ENCODE results near the gene DGKI. TPM values are rescaled to one million over a fixed set of nuclear protein-coding genes. Genes with fewer than 3 reads are reported as not detected.

Gene DGKI
- total RNA-seq, 2 donors from 2014 or later, result 17.8 to 18.2 TPM

DNA sequence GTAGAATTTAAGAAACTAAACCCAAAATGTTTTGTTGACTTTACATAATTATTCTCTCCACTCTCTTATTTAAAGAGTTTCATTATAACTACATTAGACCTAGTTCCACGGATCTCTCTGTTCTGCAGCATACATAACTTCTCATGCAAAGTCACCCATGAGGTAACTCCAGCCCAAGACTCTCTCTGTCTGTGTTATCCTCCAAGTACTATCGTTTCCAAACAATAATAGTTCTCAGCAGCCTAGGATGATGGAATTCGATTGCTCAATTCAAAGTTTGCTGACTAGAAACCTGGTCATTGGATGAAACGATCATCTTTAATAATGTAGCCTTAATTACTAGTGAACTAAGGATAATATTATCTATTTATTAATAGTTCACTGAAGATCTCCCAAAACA is 300.1 kb downstream of the DGKI start:
- ATAC-seq (replicated peaks in 1 of 2) (no peak), DNase-seq (no peak)
- Mint-ChIP-seq H3K36me3 (ENCODE audit: insufficient read depth in 2 of 2) (no peaks in the 10 kb centered on the region), H3K27me3 (ENCODE audit: low read depth) (no peaks in the 10 kb centered on the region), H3K4me3 (no peak overlapping the region), H3K27ac (no peak overlapping the region), H3K9me3 (no peaks in the 10 kb centered on the region), H3K4me1 (ENCODE audit: low read depth) (no peaks in the 10 kb centered on the region)

DNA sequence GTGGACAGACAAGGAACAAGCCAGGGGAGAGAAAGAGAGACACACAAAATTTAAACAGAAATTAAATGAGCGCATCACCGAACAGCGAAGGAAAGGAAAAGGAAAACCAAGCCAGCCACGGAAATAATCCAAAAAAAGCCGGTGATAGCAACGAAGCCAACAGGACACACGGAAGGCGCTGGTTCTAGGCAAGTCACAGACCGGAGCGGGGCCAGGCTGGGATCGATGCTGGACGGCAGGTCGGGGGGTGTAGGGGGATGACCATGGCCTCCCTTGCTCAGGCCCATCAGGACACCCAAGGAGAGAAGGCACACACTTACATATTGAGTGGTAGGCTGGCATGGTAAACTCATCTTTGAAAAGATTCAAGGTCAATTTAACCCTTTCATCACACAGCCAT is 300.8 kb downstream of the DGKI start:
- H3K9me3 Mint-ChIP-seq, result no peaks in the 10 kb centered on the region
- ATAC-seq (replicated peaks in 1 of 2) (no peak), DNase-seq (no peak)
- H3K4me1 Mint-ChIP-seq (ENCODE audit: low read depth), result no peaks in the 10 kb centered on the region
- H3K27ac Mint-ChIP-seq, result no peak overlapping the region
- H3K27me3 Mint-ChIP-seq (ENCODE audit: low read depth), result no peaks in the 10 kb centered on the region
- H3K36me3 Mint-ChIP-seq (ENCODE audit: insufficient read depth in 2 of 2), result no peaks in the 10 kb centered on the region
- no peak overlapping the region for H3K4me3 Mint-ChIP-seq

DNA sequence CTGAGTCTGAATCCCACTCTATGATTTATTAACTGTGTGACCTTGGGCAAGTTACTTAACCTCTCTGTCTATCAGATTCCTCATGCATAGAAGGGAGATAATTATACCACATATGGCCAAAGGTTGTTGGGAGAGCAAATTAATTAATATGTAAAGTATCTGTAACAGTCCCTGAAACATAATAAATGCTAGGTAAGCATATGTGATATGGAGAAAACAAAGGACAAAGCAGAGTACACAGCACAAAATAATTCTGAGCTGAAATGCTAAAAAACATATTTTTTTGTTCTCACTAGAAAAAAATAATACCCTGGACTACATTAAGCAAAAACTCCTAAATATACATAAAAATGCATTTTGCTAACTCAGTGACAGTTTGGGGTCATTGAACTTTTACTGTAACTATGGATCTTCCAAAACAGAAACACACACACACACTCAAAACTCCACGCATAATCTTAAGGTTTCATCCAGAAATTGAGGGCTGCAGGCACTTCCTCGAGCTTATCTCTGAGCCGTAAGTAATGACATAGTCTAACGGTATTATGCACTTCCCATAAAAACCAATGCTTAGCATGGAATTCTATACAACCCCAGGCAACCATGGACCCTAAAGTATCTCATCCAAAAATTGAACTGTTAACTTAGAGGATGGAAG is 301.6 kb downstream of the DGKI start:
- Mint-ChIP-seq H3K9me3 (peaks cover 0 to 1% of the 10 kb centered on the region in 2 donors), H3K4me1 (ENCODE audit: low read depth) (no peaks in the 10 kb centered on the region), H3K36me3 (ENCODE audit: insufficient read depth in 2 of 2) (no peaks in the 10 kb centered on the region), H3K4me3 (no peak overlapping the region), H3K27me3 (ENCODE audit: low read depth) (no peaks in the 10 kb centered on the region), H3K27ac (no peak overlapping the region)
- ATAC-seq (replicated peaks in 1 of 2), result no peak
- no peak for DNase-seq

DNA sequence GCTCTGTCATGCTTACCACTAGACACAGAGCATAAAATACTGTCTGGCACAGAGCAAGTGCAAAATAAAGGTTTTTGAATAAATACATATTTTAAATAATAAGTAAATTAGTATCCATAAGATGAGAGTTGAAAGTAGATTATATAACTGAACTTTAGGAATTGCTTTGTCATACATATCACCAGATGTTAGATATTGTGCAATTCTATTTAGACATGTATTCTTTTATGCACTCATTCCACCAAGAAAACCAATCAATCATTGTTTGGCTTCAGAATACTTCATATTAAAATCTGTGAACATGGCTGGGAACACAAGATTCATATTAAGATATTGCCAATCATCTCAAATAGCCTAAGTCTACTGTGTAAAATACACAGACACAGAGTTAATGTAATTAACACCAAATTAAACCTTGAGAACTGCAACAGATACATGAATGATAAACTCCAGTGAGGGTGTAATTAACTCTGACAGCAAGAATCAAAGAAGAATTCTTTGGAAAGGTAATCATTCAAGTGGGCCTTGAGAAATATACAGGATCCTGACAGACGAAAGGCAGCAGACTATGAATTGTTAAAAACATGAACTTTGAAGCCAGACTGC is 302.2 kb downstream of the DGKI start:
- Mint-ChIP-seq H3K36me3 (ENCODE audit: insufficient read depth in 2 of 2) (no peaks in the 10 kb centered on the region), H3K4me3 (no peak overlapping the region), H3K27ac (no peak overlapping the region), H3K4me1 (ENCODE audit: low read depth) (no peaks in the 10 kb centered on the region), H3K9me3 (peaks cover under 1 to 1% of the 10 kb centered on the region in 2 donors), H3K27me3 (ENCODE audit: low read depth) (no peaks in the 10 kb centered on the region)
- ATAC-seq (replicated peaks in 1 of 2) (no peak), DNase-seq (no peak)

DNA sequence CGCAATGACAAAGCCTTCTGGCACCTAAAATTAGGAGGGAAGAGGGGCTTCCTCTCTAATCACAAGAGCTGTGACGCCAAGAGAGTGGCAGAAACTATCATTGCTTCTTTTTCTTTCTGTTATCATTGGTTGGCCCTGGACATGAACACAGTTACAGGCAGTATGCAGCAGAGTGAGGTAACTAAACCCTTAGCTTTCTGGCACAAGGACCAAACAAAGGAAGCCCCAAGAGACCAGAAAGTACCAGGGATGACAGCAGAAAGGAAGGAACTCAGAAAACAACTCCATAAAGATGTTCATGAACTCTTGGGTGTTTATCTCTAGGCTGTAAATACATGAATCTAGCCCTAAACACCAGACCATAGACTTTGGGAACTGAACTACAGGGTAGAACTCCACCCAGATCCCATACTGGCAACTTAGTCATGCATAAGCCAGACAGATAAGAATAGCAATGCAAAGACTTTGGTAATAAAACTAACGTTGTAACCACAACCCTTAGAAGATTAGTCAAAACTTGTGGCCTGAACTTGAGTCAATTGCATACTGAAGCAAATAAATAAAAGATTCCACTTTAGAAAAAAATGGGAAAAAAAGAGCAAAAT is 307.6 kb downstream of the DGKI start:
- Mint-ChIP-seq H3K4me3 (no peak overlapping the region), H3K36me3 (ENCODE audit: insufficient read depth in 2 of 2) (no peaks in the 10 kb centered on the region), H3K27me3 (ENCODE audit: low read depth) (peaks cover 7% of the 10 kb centered on the region), H3K4me1 (ENCODE audit: low read depth) (no peaks in the 10 kb centered on the region), H3K9me3 (peaks cover 1 to 2% of the 10 kb centered on the region in 2 donors), H3K27ac (no peak overlapping the region)
- DNase-seq (no peak), ATAC-seq (replicated peaks in 1 of 2) (no peak)

DNA sequence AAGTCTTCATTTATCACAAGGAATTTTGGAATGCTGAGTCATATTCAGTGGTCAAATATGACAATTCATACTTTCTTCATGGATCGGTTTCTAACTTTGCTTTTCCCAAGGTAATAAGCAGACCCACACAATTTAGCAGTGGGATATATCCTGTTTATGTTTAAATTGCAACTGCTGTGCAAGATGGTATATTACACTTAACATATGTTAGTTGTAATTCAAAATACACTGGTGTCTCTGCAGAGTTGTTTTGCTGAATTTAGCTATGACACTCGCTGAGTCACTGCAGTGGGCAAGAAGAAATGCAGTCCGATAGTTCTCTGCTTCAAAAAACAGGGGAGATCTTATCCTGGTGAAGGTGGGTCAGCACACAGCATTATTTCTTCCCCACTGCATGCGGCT is 308.4 kb downstream of the DGKI start:
- Mint-ChIP-seq H3K4me1 (ENCODE audit: low read depth) (no peaks in the 10 kb centered on the region), H3K27me3 (ENCODE audit: low read depth) (peaks cover 7% of the 10 kb centered on the region), H3K4me3 (no peak overlapping the region), H3K36me3 (ENCODE audit: insufficient read depth in 2 of 2) (no peaks in the 10 kb centered on the region), H3K9me3 (peaks cover 1 to 2% of the 10 kb centered on the region in 2 donors), H3K27ac (no peak overlapping the region)
- DNase-seq, result no peak
- no peak for ATAC-seq (replicated peaks in 1 of 2)

DNA sequence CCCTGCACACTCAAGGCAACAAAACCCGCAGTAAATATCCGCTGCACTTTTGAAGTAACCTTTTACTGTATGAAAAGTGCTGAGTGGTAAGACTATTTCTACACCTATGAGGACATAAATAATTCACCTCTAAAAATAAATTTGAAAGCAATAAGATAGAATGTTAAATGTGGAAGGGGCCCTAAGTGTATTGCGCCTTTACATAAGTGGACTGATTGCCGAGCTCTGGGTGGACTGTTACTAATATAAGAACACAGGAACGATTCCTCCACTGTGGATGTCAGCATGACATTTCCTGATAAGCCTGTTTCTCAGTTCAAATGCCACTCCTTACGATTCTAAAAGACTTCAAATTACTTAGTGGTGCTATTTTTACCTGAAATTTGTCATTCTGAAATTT is 311.2 kb downstream of the DGKI start:
- no peak for ATAC-seq (replicated peaks in 1 of 2)
- Mint-ChIP-seq H3K27me3 (ENCODE audit: low read depth) (peaks cover 7% of the 10 kb centered on the region), H3K4me1 (ENCODE audit: low read depth) (no peaks in the 10 kb centered on the region), H3K9me3 (peaks cover 0 to 2% of the 10 kb centered on the region in 2 donors), H3K27ac (no peak overlapping the region), H3K4me3 (no peak overlapping the region), H3K36me3 (ENCODE audit: insufficient read depth in 2 of 2) (no peaks in the 10 kb centered on the region)
- DNase-seq, result no peak

DNA sequence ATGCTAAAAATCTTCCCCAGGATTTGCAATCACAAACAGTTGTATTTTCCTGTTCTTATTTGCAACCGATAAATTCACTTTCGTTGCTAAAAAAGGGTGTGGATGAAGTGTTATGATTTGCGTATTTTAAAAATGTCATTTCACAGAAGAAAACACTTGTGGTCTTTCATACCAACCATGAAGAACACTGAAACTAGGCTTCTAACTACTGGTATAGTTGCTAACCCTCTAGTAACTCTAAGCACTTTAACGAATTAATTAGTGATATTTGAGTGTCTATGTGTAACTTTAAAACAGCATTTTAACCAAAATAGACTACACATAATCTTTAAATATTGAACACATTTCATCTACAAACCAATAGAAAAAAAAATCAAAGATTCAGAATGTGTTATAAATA is 315.1 kb downstream of the DGKI start:
- H3K4me1 Mint-ChIP-seq (ENCODE audit: low read depth), result no peaks in the 10 kb centered on the region
- H3K27ac Mint-ChIP-seq, result no peak overlapping the region
- no peaks in the 10 kb centered on the region for H3K36me3 Mint-ChIP-seq (ENCODE audit: insufficient read depth in 2 of 2)
- DNase-seq (no peak), ATAC-seq (replicated peaks in 1 of 2) (no peak)
- no peak overlapping the region for H3K4me3 Mint-ChIP-seq
- no peaks in the 10 kb centered on the region for H3K27me3 Mint-ChIP-seq (ENCODE audit: low read depth)
- no peaks in the 10 kb centered on the region for H3K9me3 Mint-ChIP-seq

DNA sequence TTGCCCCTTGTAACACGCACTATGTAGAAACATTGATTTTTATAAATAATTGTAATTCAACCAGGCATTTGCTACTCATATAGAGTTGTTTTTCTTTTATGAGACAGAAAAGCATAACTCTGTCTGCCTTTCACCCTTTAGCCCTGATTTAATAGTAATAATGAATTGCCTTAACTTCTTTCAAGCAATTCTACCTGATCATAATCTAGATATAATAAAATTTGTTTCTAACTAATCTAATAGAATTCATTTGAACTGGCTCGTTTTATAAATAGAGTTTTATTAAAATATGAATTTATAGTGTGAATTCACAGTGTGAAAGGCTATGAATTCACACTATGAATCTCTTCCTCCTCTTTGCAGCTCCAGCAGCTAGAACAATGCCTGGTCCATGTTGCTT is 319.1 kb downstream of the DGKI start:
- no peaks in the 10 kb centered on the region for H3K9me3 Mint-ChIP-seq
- H3K4me1 Mint-ChIP-seq (ENCODE audit: low read depth), result no peaks in the 10 kb centered on the region
- H3K27ac Mint-ChIP-seq, result no peak overlapping the region
- ATAC-seq (replicated peaks in 1 of 2) (no peak), DNase-seq (no peak)
- no peak overlapping the region for H3K4me3 Mint-ChIP-seq
- no peaks in the 10 kb centered on the region for H3K36me3 Mint-ChIP-seq (ENCODE audit: insufficient read depth in 2 of 2)
- H3K27me3 Mint-ChIP-seq (ENCODE audit: low read depth), result no peaks in the 10 kb centered on the region

DNA sequence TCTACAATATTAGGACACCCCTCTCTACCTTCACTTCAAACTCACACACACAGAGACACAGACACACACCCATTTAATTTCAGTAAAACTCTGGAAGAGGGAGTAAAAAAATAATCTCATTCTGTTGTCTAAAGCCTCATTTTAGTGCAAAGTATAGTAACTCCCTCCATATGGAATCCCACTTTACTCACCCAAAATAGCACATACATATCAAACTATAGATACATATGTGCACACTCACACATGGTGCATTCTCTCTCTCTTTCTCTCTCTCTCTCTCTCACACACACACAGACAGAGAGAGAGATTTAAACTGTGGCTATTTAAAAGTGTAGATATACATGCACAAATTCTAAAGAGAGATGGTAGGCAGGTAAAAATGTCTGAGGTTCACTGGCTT is 323.6 kb downstream of the DGKI start:
- Mint-ChIP-seq H3K27me3 (ENCODE audit: low read depth) (no peaks in the 10 kb centered on the region), H3K9me3 (no peaks in the 10 kb centered on the region), H3K27ac (no peak overlapping the region), H3K4me1 (ENCODE audit: low read depth) (no peaks in the 10 kb centered on the region), H3K4me3 (no peak overlapping the region), H3K36me3 (ENCODE audit: insufficient read depth in 2 of 2) (no peaks in the 10 kb centered on the region)
- no peak for DNase-seq
- no peak for ATAC-seq (replicated peaks in 1 of 2)

DNA sequence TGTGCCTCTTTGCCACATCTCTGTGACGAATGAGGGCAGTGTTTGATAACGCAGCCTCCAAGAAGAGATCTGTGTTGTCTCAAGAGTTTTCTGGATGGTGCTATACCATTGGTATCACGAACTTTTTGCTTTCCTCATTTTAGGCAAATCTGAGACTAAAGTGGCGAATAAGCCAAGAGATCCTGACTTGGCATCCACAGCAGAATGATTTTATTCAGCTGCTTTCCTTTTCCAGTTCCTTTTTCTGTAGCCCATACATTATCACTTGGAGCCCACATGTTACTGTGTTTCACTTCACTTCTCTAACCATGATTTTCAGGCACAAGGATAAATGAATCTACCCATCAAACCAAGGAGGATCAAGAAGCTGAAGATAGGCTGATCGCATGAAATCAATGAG is 325.3 kb downstream of the DGKI start:
- no peak overlapping the region for H3K4me3 Mint-ChIP-seq
- H3K9me3 Mint-ChIP-seq, result no peaks in the 10 kb centered on the region
- no peaks in the 10 kb centered on the region for H3K36me3 Mint-ChIP-seq (ENCODE audit: insufficient read depth in 2 of 2)
- DNase-seq (no peak), ATAC-seq (replicated peaks in 1 of 2) (no peak)
- no peaks in the 10 kb centered on the region for H3K4me1 Mint-ChIP-seq (ENCODE audit: low read depth)
- H3K27me3 Mint-ChIP-seq (ENCODE audit: low read depth), result no peaks in the 10 kb centered on the region
- no peak overlapping the region for H3K27ac Mint-ChIP-seq

DNA sequence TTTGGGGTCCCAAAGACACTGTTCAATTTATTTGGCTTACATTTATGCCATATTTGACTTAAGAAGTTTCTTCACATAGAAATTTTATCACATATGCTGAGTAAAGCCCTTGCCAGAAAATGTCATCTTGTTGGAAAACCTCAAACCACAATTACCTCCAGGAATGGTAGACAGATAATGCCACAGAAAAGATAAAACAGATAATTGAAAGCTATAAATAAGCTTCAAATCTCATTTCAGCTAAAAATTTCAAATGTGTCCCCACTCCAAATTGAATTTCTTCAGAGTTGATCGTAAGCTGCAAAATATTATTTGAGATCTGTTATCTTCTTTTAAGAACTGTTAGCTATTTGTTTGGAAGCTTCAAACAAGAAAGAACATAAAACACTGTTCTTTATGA is 326.8 kb downstream of the DGKI start:
- Mint-ChIP-seq H3K9me3 (no peaks in the 10 kb centered on the region), H3K4me1 (ENCODE audit: low read depth) (no peaks in the 10 kb centered on the region), H3K27ac (no peak overlapping the region), H3K4me3 (no peak overlapping the region), H3K36me3 (ENCODE audit: insufficient read depth in 2 of 2) (no peaks in the 10 kb centered on the region), H3K27me3 (ENCODE audit: low read depth) (no peaks in the 10 kb centered on the region)
- DNase-seq, result no peak
- ATAC-seq (replicated peaks in 1 of 2), result no peak

DNA sequence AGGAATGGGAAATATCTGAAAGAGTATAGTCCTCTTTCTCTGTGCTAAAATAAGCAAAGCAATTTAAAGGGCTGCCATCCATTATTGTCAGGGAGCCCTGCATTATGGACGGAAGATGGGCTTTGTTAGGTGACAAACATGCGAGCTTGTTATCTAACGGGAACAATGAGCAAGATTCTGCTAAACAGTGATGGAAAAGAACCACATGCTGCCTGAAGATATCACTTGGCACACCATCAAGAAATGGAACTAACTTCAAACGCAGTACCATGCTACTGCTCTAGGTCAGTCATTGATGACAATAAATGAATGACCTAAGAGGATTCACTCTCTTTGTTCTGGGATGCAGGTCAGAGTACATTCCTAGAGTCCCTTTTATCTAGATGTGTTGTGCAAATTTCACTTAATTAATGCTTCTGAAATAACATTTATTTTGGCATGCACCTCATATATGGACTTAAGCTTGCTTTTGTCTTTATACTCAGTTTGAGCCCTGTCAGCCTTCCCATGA is 327.5 kb downstream of the DGKI start:
- H3K9me3 Mint-ChIP-seq, result no peaks in the 10 kb centered on the region
- H3K27ac Mint-ChIP-seq, result no peak overlapping the region
- DNase-seq (no peak), ATAC-seq (replicated peaks in 1 of 2) (no peak)
- no peaks in the 10 kb centered on the region for H3K4me1 Mint-ChIP-seq (ENCODE audit: low read depth)
- no peaks in the 10 kb centered on the region for H3K36me3 Mint-ChIP-seq (ENCODE audit: insufficient read depth in 2 of 2)
- no peaks in the 10 kb centered on the region for H3K27me3 Mint-ChIP-seq (ENCODE audit: low read depth)
- H3K4me3 Mint-ChIP-seq, result no peak overlapping the region

DNA sequence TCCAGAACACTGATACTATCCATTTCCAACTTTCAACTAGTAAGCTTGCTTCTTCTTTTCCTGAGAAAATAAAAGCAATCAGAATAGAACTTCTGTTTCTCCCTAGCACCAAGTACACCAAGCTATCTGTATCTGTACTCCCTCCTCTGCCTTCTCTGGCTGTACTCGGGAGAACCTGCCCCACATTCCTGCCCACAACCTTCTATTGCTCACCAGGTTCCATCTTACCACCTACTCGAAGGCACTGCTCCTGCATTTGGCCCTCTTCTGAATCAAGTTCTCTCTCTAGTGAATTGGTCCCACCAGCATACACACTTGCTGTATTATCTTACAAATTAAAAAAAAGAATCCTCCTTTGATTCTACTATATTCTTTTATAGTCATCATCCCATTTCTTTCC is 333.7 kb downstream of the DGKI start:
- H3K27me3 Mint-ChIP-seq (ENCODE audit: low read depth), result no peaks in the 10 kb centered on the region
- no peaks in the 10 kb centered on the region for H3K4me1 Mint-ChIP-seq (ENCODE audit: low read depth)
- ATAC-seq (replicated peaks in 1 of 2) (no peak), DNase-seq (no peak)
- H3K4me3 Mint-ChIP-seq, result no peak overlapping the region
- H3K27ac Mint-ChIP-seq, result no peak overlapping the region
- H3K9me3 Mint-ChIP-seq, result peaks cover 0 to 6% of the 10 kb centered on the region in 2 donors
- no peaks in the 10 kb centered on the region for H3K36me3 Mint-ChIP-seq (ENCODE audit: insufficient read depth in 2 of 2)
